Gastrocnemius medialis (tissue), 4 donors: Measurements from ENCODE around the gene WSB2.

ENCODE experiments used
- POLR2A ChIP-seq, 2 donors: fragments of 450-650 bp; IDR thresholded peaks; one replicate each; pipeline ENCODE4 v1.6.1; 2017; ENCODE audit warnings: antibody characterized with exemption in 2 of 2, mild to moderate bottlenecking in 2 of 2, moderate library complexity in 2 of 2
- TF ChIP-seq, protein P1 (sequence below), 5 experiments: fragments of 450-650 bp in 3 of 5; fragments of 200-600 bp in 2 of 5; sonication (generic) in 2 of 5; IDR thresholded peaks in 4 of 5; conservative IDR thresholded peaks in 1 of 5; 1 replicate in 4 of 5; 2 replicates in 1 of 5; pipeline ENCODE4 v1.5.1; 2016 to 2019; ENCODE audit warnings: antibody characterized with exemption in 5 of 5, mild to moderate bottlenecking in 3 of 5, moderate library complexity in 3 of 5

GRCh38 chr12:118052324-118053070 is 8.5 kb downstream of the WSB2 start:
- TF ChIP-seq, protein P1, sequence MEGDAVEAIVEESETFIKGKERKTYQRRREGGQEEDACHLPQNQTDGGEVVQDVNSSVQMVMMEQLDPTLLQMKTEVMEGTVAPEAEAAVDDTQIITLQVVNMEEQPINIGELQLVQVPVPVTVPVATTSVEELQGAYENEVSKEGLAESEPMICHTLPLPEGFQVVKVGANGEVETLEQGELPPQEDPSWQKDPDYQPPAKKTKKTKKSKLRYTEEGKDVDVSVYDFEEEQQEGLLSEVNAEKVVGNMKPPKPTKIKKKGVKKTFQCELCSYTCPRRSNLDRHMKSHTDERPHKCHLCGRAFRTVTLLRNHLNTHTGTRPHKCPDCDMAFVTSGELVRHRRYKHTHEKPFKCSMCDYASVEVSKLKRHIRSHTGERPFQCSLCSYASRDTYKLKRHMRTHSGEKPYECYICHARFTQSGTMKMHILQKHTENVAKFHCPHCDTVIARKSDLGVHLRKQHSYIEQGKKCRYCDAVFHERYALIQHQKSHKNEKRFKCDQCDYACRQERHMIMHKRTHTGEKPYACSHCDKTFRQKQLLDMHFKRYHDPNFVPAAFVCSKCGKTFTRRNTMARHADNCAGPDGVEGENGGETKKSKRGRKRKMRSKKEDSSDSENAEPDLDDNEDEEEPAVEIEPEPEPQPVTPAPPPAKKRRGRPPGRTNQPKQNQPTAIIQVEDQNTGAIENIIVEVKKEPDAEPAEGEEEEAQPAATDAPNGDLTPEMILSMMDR (IDR thresholded peaks at IDR 0.05 in 4 of 5, conservative IDR thresholded peaks at IDR 0.05 in 1 of 5): no peak
- no peak for TF ChIP-seq POLR2A (IDR thresholded peaks at IDR 0.05)
